Measurements from ENCODE around the gene FHAD1. TPM values are rescaled to one million over a fixed set of nuclear protein-coding genes. Genes with fewer than 3 reads are reported as not detected.
A peak's percentile ranks its signal among the peaks of the same experiment; 100 is the strongest.

Gene FHAD1
- total and polyA plus RNA-seq, 2 of the 13 experiments (the other 11 are each of a cell fraction or from before 2014, with no cell fraction given), result not detected

DNA sequence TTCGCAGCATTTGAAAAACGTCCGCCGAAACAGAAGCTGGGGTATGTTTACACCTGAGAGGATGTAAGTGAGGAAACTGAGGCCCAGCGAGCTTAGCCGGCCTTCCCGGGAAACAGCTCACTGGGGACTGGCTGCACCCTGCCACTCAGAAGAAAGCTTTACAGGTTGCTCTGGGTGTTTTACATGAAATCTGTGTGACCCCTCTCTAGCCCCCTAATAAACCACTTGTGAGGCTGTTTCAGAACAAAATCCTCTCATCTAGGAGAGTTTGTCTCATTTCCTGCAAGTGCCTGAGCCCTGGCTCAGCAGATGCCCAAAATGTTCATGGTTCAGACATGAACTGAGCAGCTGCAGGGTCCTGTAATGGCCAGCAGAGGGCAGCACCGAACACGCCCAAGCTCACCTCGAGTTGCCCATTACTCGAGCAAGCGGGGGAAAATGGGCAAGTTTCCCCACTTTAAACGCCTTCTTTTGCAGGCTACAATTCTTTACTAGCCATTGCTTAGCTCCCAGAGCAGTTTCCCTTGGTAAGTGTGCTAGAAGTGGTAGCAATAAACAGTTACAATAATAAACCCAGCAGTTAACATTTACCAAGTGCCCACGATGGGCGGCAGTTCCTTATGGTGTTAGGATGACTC, 76.4 kb downstream of the FHAD1 start (continued):
- no peak for TF ChIP-seq ZNF674 (CRISPR knock-in tag; IDR thresholded peaks at IDR 0.05; ENCODE audit: low read depth)
- TF ChIP-seq, protein P1, sequence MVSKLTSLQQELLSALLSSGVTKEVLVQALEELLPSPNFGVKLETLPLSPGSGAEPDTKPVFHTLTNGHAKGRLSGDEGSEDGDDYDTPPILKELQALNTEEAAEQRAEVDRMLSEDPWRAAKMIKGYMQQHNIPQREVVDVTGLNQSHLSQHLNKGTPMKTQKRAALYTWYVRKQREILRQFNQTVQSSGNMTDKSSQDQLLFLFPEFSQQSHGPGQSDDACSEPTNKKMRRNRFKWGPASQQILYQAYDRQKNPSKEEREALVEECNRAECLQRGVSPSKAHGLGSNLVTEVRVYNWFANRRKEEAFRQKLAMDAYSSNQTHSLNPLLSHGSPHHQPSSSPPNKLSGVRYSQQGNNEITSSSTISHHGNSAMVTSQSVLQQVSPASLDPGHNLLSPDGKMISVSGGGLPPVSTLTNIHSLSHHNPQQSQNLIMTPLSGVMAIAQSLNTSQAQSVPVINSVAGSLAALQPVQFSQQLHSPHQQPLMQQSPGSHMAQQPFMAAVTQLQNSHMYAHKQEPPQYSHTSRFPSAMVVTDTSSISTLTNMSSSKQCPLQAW (CRISPR knock-in tag; IDR thresholded peaks at IDR 0.05), result peak; percentile 48; the same call in 1 of the 2 replicates
- no peak for TF ChIP-seq SP1 (IDR thresholded peaks at IDR 0.05)
- TF ChIP-seq SP1 (CRISPR knock-in tag; IDR thresholded peaks at IDR 0.05), result no peak
- TF ChIP-seq ZNF225 (CRISPR knock-in tag; IDR thresholded peaks at IDR 0.05), result no peak
- TF ChIP-seq ZNF670 (CRISPR knock-in tag; IDR thresholded peaks at IDR 0.05; ENCODE audit: borderline replicate concordance), result no peak
- peak; percentile 79 for TF ChIP-seq ZNF501 (CRISPR knock-in tag; IDR thresholded peaks at IDR 0.05)
- TF ChIP-seq, protein P2, sequence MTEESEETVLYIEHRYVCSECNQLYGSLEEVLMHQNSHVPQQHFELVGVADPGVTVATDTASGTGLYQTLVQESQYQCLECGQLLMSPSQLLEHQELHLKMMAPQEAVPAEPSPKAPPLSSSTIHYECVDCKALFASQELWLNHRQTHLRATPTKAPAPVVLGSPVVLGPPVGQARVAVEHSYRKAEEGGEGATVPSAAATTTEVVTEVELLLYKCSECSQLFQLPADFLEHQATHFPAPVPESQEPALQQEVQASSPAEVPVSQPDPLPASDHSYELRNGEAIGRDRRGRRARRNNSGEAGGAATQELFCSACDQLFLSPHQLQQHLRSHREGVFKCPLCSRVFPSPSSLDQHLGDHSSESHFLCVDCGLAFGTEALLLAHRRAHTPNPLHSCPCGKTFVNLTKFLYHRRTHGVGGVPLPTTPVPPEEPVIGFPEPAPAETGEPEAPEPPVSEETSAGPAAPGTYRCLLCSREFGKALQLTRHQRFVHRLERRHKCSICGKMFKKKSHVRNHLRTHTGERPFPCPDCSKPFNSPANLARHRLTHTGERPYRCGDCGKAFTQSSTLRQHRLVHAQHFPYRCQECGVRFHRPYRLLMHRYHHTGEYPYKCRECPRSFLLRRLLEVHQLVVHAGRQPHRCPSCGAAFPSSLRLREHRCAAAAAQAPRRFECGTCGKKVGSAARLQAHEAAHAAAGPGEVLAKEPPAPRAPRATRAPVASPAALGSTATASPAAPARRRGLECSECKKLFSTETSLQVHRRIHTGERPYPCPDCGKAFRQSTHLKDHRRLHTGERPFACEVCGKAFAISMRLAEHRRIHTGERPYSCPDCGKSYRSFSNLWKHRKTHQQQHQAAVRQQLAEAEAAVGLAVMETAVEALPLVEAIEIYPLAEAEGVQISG (CRISPR knock-in tag; IDR thresholded peaks at IDR 0.05), result peak; percentile 25; the same call in 1 of the 2 replicates
- no peak for TF ChIP-seq SOX6 (IDR thresholded peaks at IDR 0.05)
- TF ChIP-seq SOX6 (CRISPR knock-in tag; IDR thresholded peaks at IDR 0.05), result 0 out of 2 replicates have a peak, but pooled peaks have one; percentile 29
- TF ChIP-seq MEIS2 (CRISPR knock-in tag; IDR thresholded peaks at IDR 0.05), result no peak
- no peak for TF ChIP-seq NR1H2 (CRISPR knock-in tag; IDR thresholded peaks at IDR 0.05; ENCODE audit: borderline replicate concordance, low read depth)
- TF ChIP-seq, protein P3, sequence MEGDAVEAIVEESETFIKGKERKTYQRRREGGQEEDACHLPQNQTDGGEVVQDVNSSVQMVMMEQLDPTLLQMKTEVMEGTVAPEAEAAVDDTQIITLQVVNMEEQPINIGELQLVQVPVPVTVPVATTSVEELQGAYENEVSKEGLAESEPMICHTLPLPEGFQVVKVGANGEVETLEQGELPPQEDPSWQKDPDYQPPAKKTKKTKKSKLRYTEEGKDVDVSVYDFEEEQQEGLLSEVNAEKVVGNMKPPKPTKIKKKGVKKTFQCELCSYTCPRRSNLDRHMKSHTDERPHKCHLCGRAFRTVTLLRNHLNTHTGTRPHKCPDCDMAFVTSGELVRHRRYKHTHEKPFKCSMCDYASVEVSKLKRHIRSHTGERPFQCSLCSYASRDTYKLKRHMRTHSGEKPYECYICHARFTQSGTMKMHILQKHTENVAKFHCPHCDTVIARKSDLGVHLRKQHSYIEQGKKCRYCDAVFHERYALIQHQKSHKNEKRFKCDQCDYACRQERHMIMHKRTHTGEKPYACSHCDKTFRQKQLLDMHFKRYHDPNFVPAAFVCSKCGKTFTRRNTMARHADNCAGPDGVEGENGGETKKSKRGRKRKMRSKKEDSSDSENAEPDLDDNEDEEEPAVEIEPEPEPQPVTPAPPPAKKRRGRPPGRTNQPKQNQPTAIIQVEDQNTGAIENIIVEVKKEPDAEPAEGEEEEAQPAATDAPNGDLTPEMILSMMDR (CRISPR knock-in tag; IDR thresholded peaks at IDR 0.05), result peak; percentile 94
- no peak for TF ChIP-seq ZSCAN25 (CRISPR knock-in tag; IDR thresholded peaks at IDR 0.05)
- TF ChIP-seq, protein P4, sequence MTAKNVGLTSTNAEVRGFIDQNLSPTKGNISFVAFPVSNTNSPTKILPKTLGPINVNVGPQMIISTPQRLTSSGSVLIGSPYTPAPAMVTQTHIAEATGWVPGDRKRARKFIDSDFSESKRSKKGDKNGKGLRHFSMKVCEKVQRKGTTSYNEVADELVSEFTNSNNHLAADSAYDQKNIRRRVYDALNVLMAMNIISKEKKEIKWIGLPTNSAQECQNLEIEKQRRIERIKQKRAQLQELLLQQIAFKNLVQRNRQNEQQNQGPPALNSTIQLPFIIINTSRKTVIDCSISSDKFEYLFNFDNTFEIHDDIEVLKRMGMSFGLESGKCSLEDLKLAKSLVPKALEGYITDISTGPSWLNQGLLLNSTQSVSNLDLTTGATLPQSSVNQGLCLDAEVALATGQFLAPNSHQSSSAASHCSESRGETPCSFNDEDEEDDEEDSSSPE (CRISPR knock-in tag; IDR thresholded peaks at IDR 0.05), result 0 out of 2 replicates have a peak, but pooled peaks have one; percentile 18
- no peak for TF ChIP-seq PAWR (CRISPR knock-in tag; IDR thresholded peaks at IDR 0.05; ENCODE audit: borderline replicate concordance)
- no peak for TF ChIP-seq MAFK (conservative IDR thresholded peaks at IDR 0.05 in 1 of 2, IDR thresholded peaks at IDR 0.05 in 1 of 2; ENCODE audit: low read length in 2 of 2)
- no peak for TF ChIP-seq DR1 (CRISPR knock-in tag; IDR thresholded peaks at IDR 0.05)
- TF ChIP-seq, protein P5, sequence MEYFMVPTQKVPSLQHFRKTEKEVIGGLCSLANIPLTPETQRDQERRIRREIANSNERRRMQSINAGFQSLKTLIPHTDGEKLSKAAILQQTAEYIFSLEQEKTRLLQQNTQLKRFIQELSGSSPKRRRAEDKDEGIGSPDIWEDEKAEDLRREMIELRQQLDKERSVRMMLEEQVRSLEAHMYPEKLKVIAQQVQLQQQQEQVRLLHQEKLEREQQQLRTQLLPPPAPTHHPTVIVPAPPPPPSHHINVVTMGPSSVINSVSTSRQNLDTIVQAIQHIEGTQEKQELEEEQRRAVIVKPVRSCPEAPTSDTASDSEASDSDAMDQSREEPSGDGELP (IDR thresholded peaks at IDR 0.05; ENCODE audit: borderline replicate concordance, low read depth), result 0 out of 2 replicates have a peak, but pooled peaks have one; percentile 29
- TF ChIP-seq CHCHD3 (CRISPR knock-in tag; IDR thresholded peaks at IDR 0.05), result no peak
- TF ChIP-seq, protein P6, sequence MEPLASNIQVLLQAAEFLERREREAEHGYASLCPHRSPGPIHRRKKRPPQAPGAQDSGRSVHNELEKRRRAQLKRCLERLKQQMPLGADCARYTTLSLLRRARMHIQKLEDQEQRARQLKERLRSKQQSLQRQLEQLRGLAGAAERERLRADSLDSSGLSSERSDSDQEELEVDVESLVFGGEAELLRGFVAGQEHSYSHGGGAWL (CRISPR knock-in tag; IDR thresholded peaks at IDR 0.05), result no peak

Data from HepG2 (cell line).